Caki2 (cell line): ENCODE measurements around the gene NEU1. TPM values are rescaled to one million over a fixed set of nuclear protein-coding genes. Genes with fewer than 3 reads are reported as not detected.
"Not testable (repeated sequence)": the region's sequence is repeated elsewhere in the genome, so short reads cannot be mapped to it uniquely, and the experiment has no call there.

Source experiments
- DNase-seq: peaks from one replicate; pipeline ENCODE4 v3.0.0-alpha.2; 2015; ENCODE audit warnings: low read depth
- in situ Hi-C: cut with HindIII; loops from 2 replicates; pipeline ENCODE4 v1.10.0; 2016; ENCODE audit warnings: low sequenced_read_pairs, low pct_unique_long_range_greater_than_20kb, mixed read lengths
- total RNA-seq: library from RNA; depleted of rRNA; stranded (reverse); fragments of >200 nt; shearing (Covaris generic); gene quantifications from 2 replicates; pipeline ENCODE4 v1.2.3, GENCODE V29; 2014; ENCODE audit warnings: low replicate concordance

Gene NEU1
- total RNA-seq, 1 experiment from 2014 or later, result 105 TPM

- DNase-seq, result no peak
- in situ Hi-C loops, result no loop called here
Measured at GRCh38 chr6:31858707-31859106, 3.9 kb downstream of the NEU1 start.

DNA sequence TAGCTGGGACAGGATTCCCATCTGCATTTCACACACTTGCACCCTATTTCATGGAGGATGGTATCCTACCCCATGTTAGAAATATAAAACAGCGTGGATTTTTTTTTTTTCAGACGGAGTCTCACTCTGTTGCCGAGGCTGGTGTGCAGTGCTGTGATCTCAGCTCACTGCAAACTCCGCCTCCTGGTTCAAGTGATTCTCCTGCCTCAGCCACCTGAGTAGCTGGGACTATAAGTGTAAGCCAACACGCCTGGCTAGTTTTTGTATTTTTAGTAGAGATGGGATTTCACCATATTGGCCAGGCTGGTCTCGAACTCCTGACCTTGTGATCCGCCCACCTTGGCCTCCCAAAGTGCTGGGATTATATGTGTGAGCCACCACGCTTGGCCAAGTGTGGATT lies 4.8 kb downstream of the NEU1 start:
- DNase-seq, in situ Hi-C loops: not testable (repeated sequence)

DNA sequence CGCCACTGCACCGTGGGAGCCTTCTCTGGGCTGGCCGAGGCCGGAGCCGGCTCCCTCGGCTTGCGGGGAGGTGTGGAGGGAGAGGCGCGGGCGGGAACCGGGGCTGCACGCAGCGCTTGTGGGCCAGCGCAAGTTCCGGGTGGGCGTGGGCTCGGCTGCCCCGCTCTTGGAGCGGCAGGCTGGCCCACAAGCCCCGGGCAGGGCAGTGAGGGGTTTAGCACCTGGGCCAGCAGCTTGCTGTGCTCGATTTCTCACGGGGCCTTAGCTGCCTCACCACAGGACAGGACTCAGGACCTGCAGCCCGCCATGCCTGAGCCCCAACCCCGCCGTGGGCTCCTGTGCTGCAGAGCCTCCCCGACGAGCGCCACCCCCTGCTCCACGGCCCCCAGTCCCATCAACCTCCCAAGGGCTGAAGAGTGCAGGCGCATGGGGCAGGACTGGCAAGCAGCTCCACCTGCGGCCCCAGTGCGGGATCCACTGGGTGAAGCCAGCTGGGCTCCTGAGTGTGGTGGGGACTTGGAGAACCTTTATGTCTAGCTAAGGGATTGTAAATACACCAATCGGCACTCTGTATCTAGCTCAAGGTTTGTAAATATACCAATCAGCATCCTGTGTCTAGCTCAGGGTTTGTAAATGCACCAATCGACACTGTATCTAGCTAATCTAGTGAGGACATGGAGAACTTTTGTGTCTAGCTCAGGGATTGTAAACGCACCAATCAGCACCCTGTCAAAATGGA lies 10.5 kb downstream of the NEU1 start:
- in situ Hi-C loops, result not testable (repeated sequence)

GRCh38 chr6:31851485-31851832 lies 11.2 kb downstream of the NEU1 start:
- in situ Hi-C loops, result no loop called here
- DNase-seq, result peak; percentile 97

More for the DNA sequence above, 10.5 kb downstream of the NEU1 start:
- peak; percentile 84 for DNase-seq

- DNase-seq, result no peak
- in situ Hi-C loops, result no loop called here
Measured at GRCh38 chr6:31850765-31851484, 11.7 kb downstream of the NEU1 start.

DNA sequence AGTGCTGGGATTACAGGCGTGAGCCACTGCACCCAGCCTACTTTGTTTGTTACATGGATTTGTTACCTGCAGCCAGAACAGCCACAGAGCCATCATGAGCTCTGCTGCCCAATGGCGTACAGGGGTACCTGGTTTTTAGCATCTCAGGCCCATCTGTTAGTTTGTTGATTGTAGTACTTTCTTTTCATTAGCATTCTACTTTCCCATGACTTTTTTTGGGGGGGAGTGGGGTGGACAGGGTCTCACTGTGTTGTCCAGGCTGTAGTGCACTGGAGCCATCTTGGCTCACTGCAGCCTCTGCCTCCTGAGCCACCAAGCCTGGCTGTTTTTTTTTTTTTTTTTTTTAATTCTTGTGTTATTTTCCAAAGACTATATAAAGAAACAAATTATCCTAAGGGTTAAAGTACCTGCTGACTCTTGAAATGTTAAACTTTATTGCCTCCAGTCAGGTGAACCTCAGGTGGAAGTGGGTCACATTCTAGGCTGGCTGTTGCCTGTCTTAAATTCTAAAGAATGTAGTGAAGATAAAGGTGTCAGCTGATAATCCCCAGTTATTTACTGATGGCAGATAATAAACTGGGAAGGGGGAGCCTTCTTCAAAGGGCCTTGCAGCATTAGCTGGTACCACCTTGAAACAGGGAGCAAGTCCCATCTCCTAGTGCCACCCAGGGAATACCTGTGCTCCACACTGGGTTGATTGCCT lies 15.2 kb downstream of the NEU1 start:
- in situ Hi-C loops, result no loop called here
- no peak for DNase-seq

DNA sequence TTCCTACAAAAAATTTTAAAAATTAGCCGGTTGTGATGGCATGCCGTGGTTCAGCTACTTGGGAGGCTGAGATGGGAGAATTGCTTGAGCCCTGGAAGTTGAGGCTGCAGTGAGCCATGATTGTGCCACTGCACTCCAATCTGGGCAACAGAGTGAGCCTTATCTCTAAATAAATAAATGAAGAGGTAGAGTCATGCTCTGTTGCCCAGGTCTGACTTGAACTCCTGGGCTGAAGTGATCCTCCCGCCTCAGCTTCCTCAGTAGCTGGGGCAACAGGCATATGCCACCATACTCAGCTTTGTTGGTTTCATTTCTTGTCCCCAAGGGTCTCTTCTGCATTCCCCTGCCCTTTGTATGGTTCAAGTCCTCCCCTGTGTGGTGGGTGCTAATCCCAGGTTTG lies 18.1 kb downstream of the NEU1 start:
- in situ Hi-C loops, result no loop called here
- peak; percentile 58 for DNase-seq

GRCh38 chr6:31842053-31842452 lies 20.6 kb downstream of the NEU1 start:
- in situ Hi-C loops, result no loop called here
- DNase-seq, result no peak

DNA sequence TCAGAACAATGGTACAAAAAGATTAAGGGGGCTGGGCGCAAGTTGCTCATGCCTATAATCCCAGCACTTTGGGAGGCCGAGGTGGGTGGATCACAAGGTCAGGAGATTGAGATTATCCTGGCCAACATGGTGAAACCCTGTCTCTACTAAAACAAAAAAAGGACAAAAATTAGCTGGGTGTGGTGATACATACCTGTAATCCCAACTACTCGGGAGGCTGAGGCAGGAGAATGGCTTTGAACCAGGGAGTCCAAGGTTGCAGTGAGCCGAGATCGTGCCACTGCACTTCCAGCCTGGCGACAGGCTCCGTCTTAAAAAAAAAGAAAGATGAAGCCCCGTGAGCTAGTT lies 22.9 kb downstream of the NEU1 start:
- in situ Hi-C loops, result not testable (repeated sequence)

GRCh38 chr6:31838968-31839367 lies 23.7 kb downstream of the NEU1 start:
- in situ Hi-C loops, result no loop called here
- DNase-seq, result no peak

More for the DNA sequence above, 22.9 kb downstream of the NEU1 start:
- not testable (repeated sequence) for DNase-seq

GRCh38 chr6:31838114-31838553 lies 24.5 kb downstream of the NEU1 start:
- DNase-seq, in situ Hi-C loops: not testable (repeated sequence)

DNA sequence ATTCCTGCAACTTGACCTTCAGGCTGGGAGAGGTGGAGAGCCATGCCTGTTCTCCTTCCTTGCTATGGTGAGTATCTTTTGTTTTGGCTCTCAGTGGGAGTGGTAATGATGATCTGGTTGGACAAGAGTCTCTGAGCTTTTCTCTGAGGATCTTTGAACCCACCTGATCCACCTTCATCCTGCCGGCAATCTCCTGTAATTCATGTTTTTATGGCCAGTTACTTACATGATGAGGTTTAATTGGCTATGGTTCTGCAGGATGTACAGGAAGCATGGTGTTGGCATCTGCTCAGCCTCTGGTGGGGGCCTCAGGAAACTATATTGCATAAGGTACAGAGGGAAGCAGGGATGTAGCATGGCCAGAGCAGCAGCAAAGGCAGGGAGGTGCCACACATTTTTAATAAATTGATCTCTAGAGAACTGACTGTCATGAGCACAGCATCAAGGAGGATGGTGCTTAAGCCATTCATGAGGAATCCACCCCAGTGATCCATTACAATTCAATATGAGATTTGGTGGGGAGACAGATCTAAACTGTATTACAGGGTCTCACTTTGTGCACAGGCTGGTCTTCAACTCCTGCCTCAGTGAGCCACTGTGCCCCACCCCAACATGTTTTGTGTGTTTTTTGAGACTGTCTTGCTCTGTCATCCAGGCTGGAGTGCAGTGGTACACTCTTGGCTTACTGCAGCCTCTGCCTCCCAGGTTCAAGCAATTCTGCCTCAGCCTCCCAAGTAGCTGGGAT lies 25.1 kb downstream of the NEU1 start:
- DNase-seq, result no peak
- in situ Hi-C loops, result no loop called here

- DNase-seq, result peak; percentile 58
- in situ Hi-C loops, result no loop called here
Measured at GRCh38 chr6:31836474-31837368, 25.9 kb downstream of the NEU1 start.

DNA sequence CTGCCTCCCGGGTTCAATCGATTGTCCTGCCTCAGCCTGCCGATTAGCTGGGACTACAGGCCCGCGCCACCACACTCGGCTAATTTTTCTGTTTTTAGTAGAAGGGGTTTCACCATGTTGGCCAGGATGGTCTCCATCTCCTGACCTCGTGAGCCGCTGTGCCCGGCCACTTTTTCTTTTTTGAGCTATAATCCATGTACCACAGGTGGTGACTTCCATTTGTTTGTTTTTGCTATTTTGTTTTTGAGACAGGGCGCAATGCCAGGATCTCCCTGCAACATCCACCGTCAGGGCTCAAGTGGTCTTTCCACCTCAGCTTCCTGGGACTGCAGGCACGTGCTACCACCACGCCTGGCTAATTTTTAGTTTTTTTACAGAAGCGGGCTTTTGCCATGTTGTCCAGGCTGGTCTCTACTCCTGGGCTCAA lies 26.6 kb downstream of the NEU1 start:
- in situ Hi-C loops, result no loop called here

GRCh38 chr6:31834367-31835250 lies 28.0 kb downstream of the NEU1 start:
- in situ Hi-C loops, result no loop called here

More for the DNA sequence above, 26.6 kb downstream of the NEU1 start:
- DNase-seq, result no peak

DNA sequence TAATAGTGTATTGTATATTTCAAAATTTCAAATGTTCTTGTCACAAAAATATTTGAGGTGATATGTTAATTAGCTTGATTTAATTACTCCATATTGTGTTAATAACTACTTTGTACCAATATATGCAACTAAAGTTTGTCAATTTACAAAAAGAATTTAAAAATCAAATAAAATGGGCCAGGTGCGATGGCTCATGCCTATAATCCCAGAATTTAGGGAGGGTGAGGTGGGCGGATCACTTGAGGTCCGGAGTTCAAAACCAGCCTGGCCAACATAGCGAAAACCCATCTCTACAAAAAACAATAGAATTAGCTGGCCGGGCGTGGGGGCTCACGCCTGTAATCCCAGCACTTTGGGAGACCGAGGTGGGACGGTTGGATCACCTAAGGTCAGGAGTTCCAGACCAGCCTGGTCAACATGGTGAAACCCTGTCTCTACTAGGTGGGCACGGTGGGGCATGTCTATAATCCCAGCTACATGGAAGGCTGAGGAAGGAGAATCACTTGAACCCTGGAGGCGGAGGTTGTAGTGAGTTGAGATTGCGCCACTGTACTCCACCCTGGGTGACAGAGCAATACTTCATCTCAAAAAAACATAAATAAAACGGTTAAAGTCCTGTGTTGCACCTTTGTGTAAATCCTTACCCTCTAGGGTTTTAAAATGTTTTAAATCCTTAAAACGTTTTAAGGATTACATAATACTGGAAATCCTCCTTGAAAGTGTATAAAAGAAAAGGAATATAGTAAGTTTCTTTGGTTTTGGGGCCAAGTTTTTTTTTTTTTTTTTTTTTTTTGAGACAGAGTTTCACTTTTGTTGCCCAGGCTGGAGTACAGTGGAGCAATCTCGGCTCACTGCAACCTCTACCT lies 31.0 kb downstream of the NEU1 start:
- DNase-seq, result no peak
- in situ Hi-C loops, result no loop called here

More at GRCh38 chr6:31834367-31835250, 28.0 kb downstream of the NEU1 start:
- DNase-seq, result peak; percentile 88
